GM10266 (cell line): ENCODE data around the gene SCN11A.

Experiments
- DNase-seq: peaks from one replicate; pipeline ENCODE4 v3.0.0; 2012; ENCODE audit errors: extremely low spot score
- CTCF ChIP-seq: IDR thresholded peaks from 2 replicates; pipeline ENCODE4 v1.5.1; 2012; ENCODE audit warnings: mild to moderate bottlenecking, low read depth; ENCODE audit not compliant: control insufficient read depth, insufficient read depth; ENCODE audit errors: missing control alignments

The SCN11A gene

DNA sequence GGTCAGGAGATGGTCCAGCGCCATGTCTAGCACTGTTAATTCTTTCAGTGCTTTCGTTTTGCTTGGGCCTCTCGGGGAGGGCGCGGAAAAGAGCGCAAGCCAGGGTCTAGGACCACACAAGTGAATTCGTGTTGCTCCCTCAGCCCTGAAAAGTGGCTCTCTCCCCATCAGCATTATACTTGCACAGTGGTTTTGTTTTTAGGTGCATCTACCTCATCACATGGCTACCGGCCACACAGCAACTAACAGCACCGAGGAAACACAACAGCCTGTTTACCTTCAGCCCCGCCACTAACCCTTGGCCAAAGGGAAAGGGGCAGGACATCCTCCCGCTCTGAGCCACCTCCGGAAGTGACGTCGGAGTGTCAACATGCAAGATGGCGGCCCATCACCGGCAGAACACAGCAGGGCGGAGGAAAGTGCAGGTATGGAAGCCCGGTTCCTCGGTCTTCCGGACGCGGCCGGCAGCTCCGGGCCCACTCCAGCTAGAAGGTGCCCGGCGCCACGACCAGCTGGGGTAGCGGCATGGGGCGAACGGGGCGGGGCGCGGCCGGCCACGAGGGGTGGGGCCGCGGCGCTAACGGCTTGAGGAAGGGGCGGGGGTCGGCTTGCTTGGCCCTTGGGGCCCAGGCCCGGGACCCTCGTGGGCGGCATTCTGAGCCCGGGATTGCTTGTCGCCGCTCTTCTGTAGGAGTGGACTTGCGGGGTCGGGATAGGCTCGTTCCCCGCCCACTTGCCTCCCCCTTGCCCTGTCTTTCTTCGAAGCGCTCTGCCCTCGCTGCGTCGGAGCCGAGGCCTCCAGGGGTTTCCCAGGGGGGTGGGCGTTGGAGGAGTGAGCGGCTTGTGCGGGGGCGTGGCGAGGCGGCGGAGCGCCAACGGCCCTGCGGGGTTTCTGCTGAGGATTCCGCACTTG, at the start of gene SCN11A, which contains the start of gene WDR48:
Gene SCN11A (minus strand): TSS at position 296 of the 913 bp plus-strand sequence. CDS start 101,582 bp downstream, outside the sequence.
Gene WDR48 (plus strand): TSS at position 368 of the 913 bp plus-strand sequence. CDS start 10 bp downstream, at position 378.
- peak; percentile 92 for DNase-seq
- no peak for TF ChIP-seq CTCF

DNA sequence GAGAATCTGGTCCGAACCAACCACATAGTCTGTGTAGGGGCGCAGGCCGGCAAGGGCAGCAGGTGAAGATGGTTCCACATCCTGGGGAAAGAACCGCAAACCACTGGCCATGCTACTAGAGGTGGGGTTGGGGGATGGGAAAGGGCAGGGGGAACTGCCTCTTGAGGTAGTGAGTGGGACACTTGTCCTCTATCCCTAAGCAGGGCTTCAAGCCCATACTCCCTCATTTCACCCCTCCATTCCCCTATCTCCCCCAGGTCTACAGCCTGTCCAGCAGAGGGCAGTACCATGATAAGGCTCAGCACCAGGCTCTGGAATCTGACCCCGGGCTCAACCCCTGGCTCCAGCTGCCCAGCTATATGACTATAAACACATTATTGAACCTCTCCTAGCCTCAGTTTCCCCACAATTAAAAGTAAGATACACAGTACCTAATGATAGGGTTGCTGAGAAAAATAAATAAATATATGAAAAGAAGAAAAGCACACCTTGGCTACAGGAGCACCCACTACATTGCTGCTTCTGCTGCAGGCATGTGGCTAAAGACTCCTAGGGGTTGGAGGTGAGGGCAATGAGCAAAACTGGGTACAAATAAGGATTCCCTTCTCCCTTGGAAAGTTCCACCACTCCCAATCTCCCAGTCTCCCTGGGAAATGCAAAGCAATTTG, 49.4 kb upstream of the SCN11A start:
- TF ChIP-seq CTCF, result peak; percentile 81
- DNase-seq, result peak; percentile 79

DNA sequence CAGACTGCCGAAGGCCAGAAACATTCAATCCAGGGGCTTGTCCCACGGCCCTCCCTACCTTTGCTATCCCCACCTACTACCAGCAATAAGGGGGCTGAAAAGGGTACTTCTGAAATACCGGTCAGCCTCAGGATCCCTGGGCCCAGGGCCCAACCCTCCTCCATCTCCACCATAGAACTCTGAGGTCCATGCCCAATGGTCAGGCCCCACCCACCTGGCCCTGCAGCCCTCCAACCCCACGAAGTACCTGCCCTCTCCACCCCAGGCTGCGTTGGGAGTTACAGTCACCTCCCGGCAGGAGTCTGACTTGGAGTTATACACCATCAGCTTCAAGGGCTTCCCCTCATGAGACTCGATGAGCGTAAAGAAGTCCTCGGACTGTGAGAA, 48.7 kb upstream of the SCN11A start:
- no peak for TF ChIP-seq CTCF

GRCh38 chr3:39099738-39100499, 48.2 kb upstream of the SCN11A start:
- TF ChIP-seq CTCF, result no peak
- DNase-seq, result no peak

More for the DNA sequence above, 48.7 kb upstream of the SCN11A start:
- DNase-seq, result no peak

- DNase-seq, result no peak
- TF ChIP-seq CTCF, result no peak
These were observed 47.5 kb upstream of the SCN11A start for GRCh38 chr3:39099242-39099641.

DNA sequence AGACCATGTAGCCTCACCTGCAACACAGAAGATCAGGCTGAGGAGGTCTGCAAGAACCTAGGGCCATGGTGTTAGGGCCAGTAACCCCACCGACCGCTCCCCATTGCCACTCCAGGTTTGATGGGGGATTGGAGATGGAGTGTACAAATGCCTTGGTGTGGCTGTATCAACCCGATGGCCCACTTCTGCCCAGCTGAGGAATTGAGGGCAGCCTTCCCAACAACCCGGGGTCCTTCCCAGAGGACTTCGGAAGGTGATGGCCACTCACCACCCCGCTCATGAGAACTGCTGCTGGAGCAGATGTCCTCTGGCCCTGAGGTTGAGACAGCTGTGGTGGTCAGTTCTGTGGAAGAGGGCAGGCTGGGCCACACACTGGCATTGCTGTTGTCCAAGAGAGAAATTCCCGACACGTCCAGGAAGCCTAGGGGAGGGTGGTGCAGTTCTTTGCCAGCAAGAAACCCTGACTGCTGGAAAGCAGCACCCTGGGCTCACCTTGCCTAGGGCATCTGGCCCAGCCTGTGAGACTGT, 46.8 kb upstream of the SCN11A start:
- TF ChIP-seq CTCF, result no peak
- no peak for DNase-seq
